Cardiac fibroblast (primary cell): ENCODE measurements around the gene BMP7.

ENCODE experiments used
- DNase-seq, 2 donors: peaks; one replicate each; pipeline versions ENCODE4 v3.0.0 to v3.0.0-alpha.2; 2010; ENCODE audit warnings: low read depth in 2 of 2
- H3K4me3 ChIP-seq, 2 donors: replicated peaks in 1 of 2; 1 replicate in 1 of 2; 2 replicates in 1 of 2; pipeline ENCODE4 v1.5.1; 2011; ENCODE audit warnings: low read depth in 2 of 2, low read length in 2 of 2, mild to moderate bottlenecking in 2 of 2, moderate library complexity in 1 of 2
- CTCF ChIP-seq: IDR thresholded peaks from one replicate; pipeline ENCODE4 v1.5.1; 2011; ENCODE audit warnings: low read depth, mild to moderate bottlenecking, low read length, inconsistent platforms

The BMP7 gene

DNA sequence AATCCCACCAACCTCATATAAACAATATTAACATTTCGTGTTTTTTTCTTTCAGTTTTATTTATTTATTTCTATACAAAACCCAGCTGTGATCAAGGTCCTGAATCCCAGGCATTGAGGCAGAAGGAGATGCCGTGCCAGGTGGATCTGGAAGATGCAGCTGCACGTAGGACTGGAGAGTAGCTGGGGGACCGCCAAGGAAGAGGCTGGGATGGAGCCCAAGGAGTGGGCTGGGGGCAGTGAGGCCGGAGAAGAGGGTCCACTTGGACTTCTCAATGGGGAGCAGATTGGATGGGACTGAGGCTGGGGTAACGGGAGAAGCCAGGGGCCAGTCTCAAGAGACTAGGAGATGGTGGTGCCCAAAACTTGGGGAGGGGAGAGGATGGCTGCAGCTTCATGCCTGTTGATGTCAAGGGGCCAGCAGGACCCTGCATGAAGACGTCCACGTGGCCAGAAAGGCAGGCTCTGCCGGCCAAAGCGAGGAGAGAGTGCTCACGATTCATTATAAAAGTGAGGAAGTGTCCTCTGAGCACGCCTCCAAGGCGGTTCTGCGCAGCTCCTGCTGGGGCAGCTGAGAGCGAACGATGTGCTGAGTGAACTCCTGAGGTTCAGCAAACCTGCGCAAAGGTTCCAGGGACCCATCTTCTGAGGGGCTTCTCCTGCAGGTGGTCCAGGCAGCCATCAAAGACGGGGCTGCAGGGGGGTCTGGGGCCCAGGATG lies 110.3 kb downstream of the BMP7 start:
- DNase-seq: no peak
- no peak for TF ChIP-seq CTCF
- H3K4me3 ChIP-seq: no peak overlapping the region

DNA sequence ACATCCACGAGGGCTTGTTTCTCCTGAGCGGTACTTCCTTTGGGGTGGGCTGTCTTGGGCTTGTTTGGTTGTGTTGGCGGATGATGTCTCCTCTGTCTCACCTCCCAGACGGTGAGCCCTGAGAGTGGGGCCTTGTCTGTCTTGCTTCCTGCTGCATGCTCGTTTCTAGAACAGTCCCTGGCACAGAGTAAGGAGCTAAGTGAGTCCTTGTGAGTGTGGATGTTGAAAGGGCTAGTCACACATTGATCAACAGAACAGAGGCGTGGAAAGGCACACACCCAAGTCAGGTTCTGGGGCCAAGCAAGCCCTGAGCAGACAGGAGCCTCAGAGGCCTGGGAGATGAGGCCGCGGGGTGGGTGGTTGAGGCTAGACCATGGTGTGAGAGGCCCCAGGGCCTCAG lies 111.0 kb downstream of the BMP7 start:
- no peak for DNase-seq
- no peak overlapping the region for H3K4me3 ChIP-seq
- no peak for TF ChIP-seq CTCF

DNA sequence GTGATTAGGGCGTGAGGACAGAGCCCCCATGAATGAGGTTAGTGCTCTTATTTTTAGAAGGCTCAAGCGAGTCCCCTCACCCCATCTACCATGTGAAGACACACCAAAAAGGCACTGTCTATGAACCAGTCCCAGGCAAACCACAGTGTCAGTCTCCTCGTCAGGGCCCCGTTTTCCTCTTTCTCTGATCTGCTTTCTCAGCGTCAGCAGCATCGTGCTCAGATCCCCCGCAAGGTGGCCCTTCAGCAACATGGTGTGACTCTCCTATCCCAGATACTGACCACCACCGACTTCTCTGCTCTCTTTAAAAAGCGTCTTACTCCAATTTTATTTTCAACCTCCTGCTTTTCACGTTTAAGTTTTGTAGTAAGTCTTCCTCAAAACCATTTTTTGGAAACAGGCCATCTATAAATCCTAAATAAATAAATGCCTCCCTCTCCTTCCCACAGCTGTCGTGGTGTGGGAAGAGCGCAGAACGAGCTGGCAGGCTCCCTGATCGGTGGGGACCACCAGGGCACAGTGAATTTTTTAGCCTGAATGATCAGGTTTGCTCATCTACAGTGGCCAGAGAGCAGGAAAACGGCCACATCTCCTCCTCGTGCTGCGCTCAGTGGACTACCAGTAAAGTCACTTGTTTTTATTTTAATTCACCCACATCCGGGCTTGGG lies 113.1 kb downstream of the BMP7 start:
- H3K4me3 ChIP-seq: no peak overlapping the region
- no peak for TF ChIP-seq CTCF
- DNase-seq: no peak

- TF ChIP-seq CTCF: no peak
- no peak for DNase-seq
- no peak overlapping the region for H3K4me3 ChIP-seq
Measured at GRCh38 chr20:57152557-57152956, 113.9 kb downstream of the BMP7 start.

DNA sequence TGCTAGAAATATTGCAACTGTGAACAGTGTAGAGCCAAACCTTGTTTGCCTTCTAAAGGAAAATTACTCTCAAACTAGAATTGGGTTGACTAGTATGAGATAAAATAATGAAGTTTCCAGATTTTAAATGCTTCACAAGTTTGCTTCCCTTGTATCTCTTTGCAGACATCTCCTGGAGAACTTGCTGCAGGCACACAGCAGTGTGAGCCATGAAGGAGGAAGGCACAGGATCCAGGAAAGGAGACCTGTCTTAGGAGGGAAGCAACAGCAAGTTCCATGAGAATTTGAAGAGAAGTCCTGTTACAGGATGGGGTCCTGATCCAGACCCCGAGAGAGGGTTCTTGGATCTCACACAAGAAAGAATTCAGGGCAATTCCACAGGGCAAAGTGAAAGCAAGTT lies 115.9 kb downstream of the BMP7 start:
- no peak for TF ChIP-seq CTCF
- H3K4me3 ChIP-seq: no peak overlapping the region
- no peak for DNase-seq

- DNase-seq: no peak
- no peak overlapping the region for H3K4me3 ChIP-seq
- no peak for TF ChIP-seq CTCF
Measured at GRCh38 chr20:57148263-57148662, 118.2 kb downstream of the BMP7 start.
